RWPE2 (cell line): ENCODE results near the gene TBC1D19.
"Not testable (repeated sequence)": the region's sequence is repeated elsewhere in the genome, so short reads cannot be mapped to it uniquely, and the experiment has no call there.

Source experiments
- ATAC-seq: fragments of 200-7000 bp; cut with Tn5 transposase; 3 replicates; pipeline ENCODE4 v1.9.1; 2021; ENCODE audit warnings: low read depth
- DNase-seq: peaks from one replicate; pipeline ENCODE4 v3.0.0-alpha.2; 2020; ENCODE audit warnings: low spot score
- H3K27ac ChIP-seq: fragments of 450-650 bp; 2 replicates; pipeline ENCODE4 v1.5.1; 2017; ENCODE audit warnings: mild to moderate bottlenecking; ENCODE audit not compliant: poor library complexity, severe bottlenecking
- H3K27me3 ChIP-seq: fragments of 250-450 bp; sonication (Bioruptor Pico); 2 replicates; pipeline ENCODE4 v1.5.1; 2021; ENCODE audit warnings: mild to moderate bottlenecking, moderate library complexity; ENCODE audit not compliant: insufficient read depth, poor library complexity, severe bottlenecking
- H3K36me3 ChIP-seq: fragments of 250-450 bp; sonication (Bioruptor Pico); 2 replicates; pipeline ENCODE4 v1.5.1; 2020; ENCODE audit warnings: low read depth, mild to moderate bottlenecking, moderate library complexity
- H3K4me1 ChIP-seq: fragments of 250-450 bp; sonication (Bioruptor Pico); 2 replicates; pipeline ENCODE4 v1.5.1; 2021; ENCODE audit warnings: mild to moderate bottlenecking, moderate library complexity; ENCODE audit not compliant: insufficient read depth, poor library complexity, severe bottlenecking
- H3K4me3 ChIP-seq: fragments of 250-450 bp; sonication (Bioruptor Pico); 2 replicates; pipeline ENCODE4 v1.5.1; 2021; ENCODE audit warnings: mild to moderate bottlenecking, moderate library complexity; ENCODE audit not compliant: severe bottlenecking
- H3K9me3 ChIP-seq: fragments of 250-450 bp; sonication (Bioruptor Pico); 2 replicates; pipeline ENCODE4 v1.5.1; 2021; ENCODE audit warnings: mild to moderate bottlenecking, moderate library complexity; ENCODE audit not compliant: severe bottlenecking
- TF ChIP-seq, protein P1 (sequence below): fragments of 450-650 bp; IDR thresholded peaks from one replicate; pipeline ENCODE4 v1.5.1; 2017; ENCODE audit warnings: mild to moderate bottlenecking, moderate library complexity; ENCODE audit not compliant: poor library complexity, severe bottlenecking

TBC1D19 gene

DNA sequence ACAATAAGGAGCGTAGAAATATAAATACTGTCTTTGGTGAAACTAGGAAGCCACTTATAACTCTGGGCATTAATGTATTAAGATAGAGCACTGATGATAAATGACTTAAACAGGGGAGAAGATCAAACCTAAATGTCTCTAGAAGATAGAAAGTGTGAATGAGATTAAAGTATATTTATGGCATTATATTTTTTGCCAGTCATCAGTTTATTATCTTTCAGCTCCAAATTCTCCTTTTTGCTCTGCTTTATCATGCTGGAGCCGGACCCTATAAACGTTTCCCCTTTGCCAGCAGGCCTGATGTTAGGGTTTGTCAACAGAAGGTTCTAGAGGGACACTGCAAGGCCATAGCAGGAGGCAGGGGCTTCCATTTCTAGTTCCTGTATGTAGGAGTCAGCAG, 76.4 kb downstream of the TBC1D19 start:
- DNase-seq = no peak
- Histone ChIP-seq H3K36me3 (no peaks in the 10 kb centered on the region), H3K4me1 (no peaks in the 10 kb centered on the region), H3K4me3 (no peak overlapping the region), H3K9me3 (no peaks in the 10 kb centered on the region), H3K27ac (no peak overlapping the region), H3K27me3 (no peaks in the 10 kb centered on the region)
- no peak for ATAC-seq
- TF ChIP-seq, protein P1, sequence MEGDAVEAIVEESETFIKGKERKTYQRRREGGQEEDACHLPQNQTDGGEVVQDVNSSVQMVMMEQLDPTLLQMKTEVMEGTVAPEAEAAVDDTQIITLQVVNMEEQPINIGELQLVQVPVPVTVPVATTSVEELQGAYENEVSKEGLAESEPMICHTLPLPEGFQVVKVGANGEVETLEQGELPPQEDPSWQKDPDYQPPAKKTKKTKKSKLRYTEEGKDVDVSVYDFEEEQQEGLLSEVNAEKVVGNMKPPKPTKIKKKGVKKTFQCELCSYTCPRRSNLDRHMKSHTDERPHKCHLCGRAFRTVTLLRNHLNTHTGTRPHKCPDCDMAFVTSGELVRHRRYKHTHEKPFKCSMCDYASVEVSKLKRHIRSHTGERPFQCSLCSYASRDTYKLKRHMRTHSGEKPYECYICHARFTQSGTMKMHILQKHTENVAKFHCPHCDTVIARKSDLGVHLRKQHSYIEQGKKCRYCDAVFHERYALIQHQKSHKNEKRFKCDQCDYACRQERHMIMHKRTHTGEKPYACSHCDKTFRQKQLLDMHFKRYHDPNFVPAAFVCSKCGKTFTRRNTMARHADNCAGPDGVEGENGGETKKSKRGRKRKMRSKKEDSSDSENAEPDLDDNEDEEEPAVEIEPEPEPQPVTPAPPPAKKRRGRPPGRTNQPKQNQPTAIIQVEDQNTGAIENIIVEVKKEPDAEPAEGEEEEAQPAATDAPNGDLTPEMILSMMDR = no peak

DNA sequence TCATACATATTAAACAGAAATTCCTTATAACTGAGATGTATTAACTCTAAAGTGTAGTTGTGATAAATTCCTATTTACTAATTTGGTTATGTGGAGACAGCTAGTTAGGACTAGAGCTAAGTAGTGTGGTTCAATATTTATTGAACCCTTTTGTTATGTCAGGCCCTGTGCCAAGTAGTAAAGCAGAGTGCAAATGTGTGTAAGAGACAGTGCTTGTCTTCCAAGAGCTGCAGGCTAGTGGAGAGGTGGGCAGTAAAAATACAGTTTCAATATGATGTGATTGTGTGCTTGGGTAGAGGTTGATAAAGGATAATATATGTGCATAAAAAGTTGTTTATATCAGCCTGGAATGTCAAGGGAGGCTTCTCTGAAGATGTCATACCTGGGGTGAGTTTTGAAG, 80.0 kb downstream of the TBC1D19 start:
- ATAC-seq (no peak), DNase-seq (no peak)
- Histone ChIP-seq H3K27me3 (no peaks in the 10 kb centered on the region), H3K4me1 (no peaks in the 10 kb centered on the region), H3K9me3 (no peaks in the 10 kb centered on the region), H3K4me3 (no peak overlapping the region), H3K27ac (no peak overlapping the region), H3K36me3 (peaks cover 4% of the 10 kb centered on the region)
- TF ChIP-seq, protein P1 = no peak

DNA sequence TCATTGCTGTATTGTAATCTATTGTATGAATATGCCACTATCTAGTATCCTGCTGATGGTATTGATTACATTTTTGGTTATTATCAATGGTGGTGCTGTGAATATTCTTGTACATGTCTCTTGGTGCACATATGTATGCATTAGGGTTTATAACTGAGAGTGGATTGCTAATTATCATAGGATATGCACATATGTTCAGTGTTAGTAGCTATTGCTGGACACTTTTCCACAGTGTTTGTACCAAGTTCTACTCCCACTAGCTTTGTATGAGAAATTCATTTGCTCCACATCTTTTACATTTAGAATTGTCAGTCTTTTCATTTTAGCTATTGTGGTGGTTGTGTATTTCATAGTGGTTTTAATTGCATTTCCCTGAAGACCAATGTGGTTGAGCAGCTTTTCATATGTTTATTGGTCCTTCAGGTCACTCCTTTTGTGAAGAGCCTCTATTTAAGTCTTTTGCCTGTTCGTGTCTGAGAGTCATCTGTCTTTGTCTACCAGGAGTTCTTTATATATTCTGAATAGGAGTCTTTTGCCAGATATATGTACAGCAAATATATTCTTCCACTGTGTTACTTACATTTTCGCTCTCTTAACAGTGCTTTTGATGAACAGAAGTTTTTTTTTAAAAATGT, 87.1 kb downstream of the TBC1D19 start:
- Histone ChIP-seq H3K27ac (no peak overlapping the region), H3K4me3 (no peak overlapping the region), H3K4me1 (no peaks in the 10 kb centered on the region), H3K9me3 (no peaks in the 10 kb centered on the region), H3K36me3 (peaks cover 9% of the 10 kb centered on the region), H3K27me3 (no peaks in the 10 kb centered on the region)
- ATAC-seq (no peak), DNase-seq (no peak)
- TF ChIP-seq, protein P1 = no peak

DNA sequence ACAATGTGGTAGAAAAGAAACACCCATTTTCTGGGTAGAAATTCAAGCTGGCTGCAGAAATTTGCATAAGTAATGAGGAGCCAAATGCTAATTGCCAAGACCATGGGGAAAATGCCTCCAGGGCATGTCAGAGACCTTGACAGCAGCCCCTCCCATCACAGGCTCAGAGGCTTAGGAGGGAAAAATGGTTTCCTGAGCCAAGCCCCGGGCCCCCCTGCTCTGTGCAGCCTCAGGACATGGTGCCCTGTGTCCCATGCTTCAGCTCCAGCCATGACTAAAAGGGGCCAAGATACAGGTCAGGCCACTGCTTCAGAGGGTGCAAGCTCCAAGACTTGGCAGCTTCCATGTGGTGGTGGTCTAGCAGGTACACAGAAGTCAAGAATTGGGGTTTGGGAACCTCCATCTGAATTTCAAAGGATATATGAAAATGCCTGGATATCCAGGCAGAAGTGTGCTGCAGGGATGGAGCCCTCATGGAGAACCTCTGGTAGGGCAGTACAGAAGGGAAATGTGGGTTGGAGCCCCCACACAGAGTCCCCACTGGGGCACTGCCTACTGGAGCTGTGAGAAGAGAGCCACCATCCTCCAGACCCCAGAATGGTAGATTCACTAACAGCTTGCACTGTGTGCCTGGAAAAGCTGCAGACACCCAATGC, 95.3 kb downstream of the TBC1D19 start:
- not testable (repeated sequence) for H3K4me3 ChIP-seq, H3K4me1 ChIP-seq, H3K27ac ChIP-seq, H3K27me3 ChIP-seq, H3K9me3 ChIP-seq, DNase-seq, ATAC-seq, H3K36me3 ChIP-seq

DNA sequence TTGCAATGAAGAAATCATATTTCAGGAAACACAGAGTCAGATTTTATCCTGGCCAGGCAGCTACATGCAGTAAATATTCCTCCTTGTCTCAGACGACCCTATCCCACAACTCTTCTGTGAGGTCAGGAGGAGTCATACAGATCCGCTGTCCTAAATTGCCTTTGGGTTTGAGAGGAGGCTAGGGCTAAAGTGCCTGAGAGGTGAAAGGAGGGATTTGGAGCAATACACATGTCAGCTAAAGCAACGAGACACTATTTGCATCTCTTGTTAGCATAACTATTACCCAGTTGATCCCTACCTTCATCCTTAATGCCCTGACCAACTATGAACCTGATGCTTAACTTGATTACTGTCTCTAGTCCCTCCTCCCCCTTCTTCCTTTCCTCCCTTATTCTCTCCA, 98.6 kb downstream of the TBC1D19 start:
- Histone ChIP-seq H3K27ac (no peak overlapping the region), H3K4me3 (no peak overlapping the region), H3K9me3 (peaks cover 2% of the 10 kb centered on the region), H3K27me3 (no peaks in the 10 kb centered on the region), H3K36me3 (peaks cover 5% of the 10 kb centered on the region; the same call in 1 of the 2 replicates), H3K4me1 (peaks cover 4% of the 10 kb centered on the region)
- DNase-seq (no peak), ATAC-seq (no peak)
- TF ChIP-seq, protein P1 = no peak
